Body of pancreas (tissue), 4 donors: ENCODE measurements around the gene SELENOM.
"Not testable (repeated sequence)": the region's sequence is repeated elsewhere in the genome, so short reads cannot be mapped to it uniquely, and the experiment has no call there.

ENCODE experiments used
- POLR2A ChIP-seq, 3 donors: fragments of 450-650 bp; IDR thresholded peaks; one replicate each; pipeline ENCODE4 v1.6.1; 2016; ENCODE audit warnings: antibody characterized with exemption in 3 of 3, mild to moderate bottlenecking in 2 of 3
- TF ChIP-seq, protein P1 (sequence below), 7 experiments: fragments of 450-650 bp in 4 of 7; fragments of 200-600 bp in 3 of 7; sonication (generic) in 3 of 7; IDR thresholded peaks; one replicate each; pipeline ENCODE4 v1.5.1; 2016 to 2019; ENCODE audit warnings: antibody characterized with exemption in 7 of 7

- TF ChIP-seq, protein P1, sequence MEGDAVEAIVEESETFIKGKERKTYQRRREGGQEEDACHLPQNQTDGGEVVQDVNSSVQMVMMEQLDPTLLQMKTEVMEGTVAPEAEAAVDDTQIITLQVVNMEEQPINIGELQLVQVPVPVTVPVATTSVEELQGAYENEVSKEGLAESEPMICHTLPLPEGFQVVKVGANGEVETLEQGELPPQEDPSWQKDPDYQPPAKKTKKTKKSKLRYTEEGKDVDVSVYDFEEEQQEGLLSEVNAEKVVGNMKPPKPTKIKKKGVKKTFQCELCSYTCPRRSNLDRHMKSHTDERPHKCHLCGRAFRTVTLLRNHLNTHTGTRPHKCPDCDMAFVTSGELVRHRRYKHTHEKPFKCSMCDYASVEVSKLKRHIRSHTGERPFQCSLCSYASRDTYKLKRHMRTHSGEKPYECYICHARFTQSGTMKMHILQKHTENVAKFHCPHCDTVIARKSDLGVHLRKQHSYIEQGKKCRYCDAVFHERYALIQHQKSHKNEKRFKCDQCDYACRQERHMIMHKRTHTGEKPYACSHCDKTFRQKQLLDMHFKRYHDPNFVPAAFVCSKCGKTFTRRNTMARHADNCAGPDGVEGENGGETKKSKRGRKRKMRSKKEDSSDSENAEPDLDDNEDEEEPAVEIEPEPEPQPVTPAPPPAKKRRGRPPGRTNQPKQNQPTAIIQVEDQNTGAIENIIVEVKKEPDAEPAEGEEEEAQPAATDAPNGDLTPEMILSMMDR (IDR thresholded peaks at IDR 0.05): not testable (repeated sequence)
- not testable (repeated sequence) for TF ChIP-seq POLR2A (IDR thresholded peaks at IDR 0.05)
These were observed 29.0 kb downstream of the SELENOM start for GRCh38 chr22:31078389-31078788.
